HCT116 (cell line): ENCODE results near the gene ZKSCAN7.

Experiments used
- CBX3 ChIP-seq: IDR thresholded peaks from 2 replicates; pipeline ENCODE4 v1.6.1; 2012; ENCODE audit warnings: low read depth
- CEBPB ChIP-seq: IDR thresholded peaks from 2 replicates; pipeline ENCODE4 v1.6.1; 2012; ENCODE audit warnings: low read depth
- EZH2 ChIP-seq: fragments of 200-600 bp; sonication (generic); IDR thresholded peaks from 2 replicates; pipeline ENCODE4 v1.6.1; 2017; ENCODE audit warnings: antibody characterized with exemption, mixed run types
- EZH2phosphoT487 ChIP-seq: fragments of 200-600 bp; IDR thresholded peaks from 2 replicates; pipeline ENCODE4 v1.6.1; 2018; ENCODE audit warnings: antibody characterized with exemption, borderline replicate concordance
- FOSL1 ChIP-seq: IDR thresholded peaks from 2 replicates; pipeline ENCODE4 v1.6.1; 2012; ENCODE audit warnings: low read depth
- POLR2A ChIP-seq: IDR thresholded peaks from 2 replicates; pipeline ENCODE4 v1.7.0; 2011; ENCODE audit warnings: borderline replicate concordance; ENCODE audit not compliant: insufficient read depth, insufficient read length; ENCODE audit errors: extremely low read depth
- POLR2AphosphoS5 ChIP-seq: IDR thresholded peaks from 2 replicates; pipeline ENCODE4 v1.6.1; 2011; ENCODE audit warnings: mild to moderate bottlenecking, low read depth, low read length, moderate library complexity
- ZNF274 ChIP-seq: fragments of 200-500 bp; sonication (Bioruptor generic); IDR thresholded peaks from 2 replicates; pipeline ENCODE4 v1.6.1; 2014; ENCODE audit warnings: mild to moderate bottlenecking, low read depth, low read length, inconsistent platforms
- TF ChIP-seq, protein P1 (sequence below): IDR thresholded peaks from 2 replicates; pipeline ENCODE4 v1.6.1; 2012
- TF ChIP-seq, protein P2 (sequence below), 3 experiments: fragments of 200-600 bp in 1 of 3; sonication (generic) in 1 of 3; IDR thresholded peaks in 2 of 3; conservative IDR thresholded peaks in 1 of 3; 2 replicates each; pipeline ENCODE4 v1.5.1; 2012 to 2017; ENCODE audit warnings: low read depth in 2 of 3, low read length in 2 of 3, antibody characterized with exemption in 1 of 3, borderline replicate concordance in 1 of 3, control low read depth in 1 of 3, mild to moderate bottlenecking in 1 of 3, mixed read lengths in 1 of 3, mixed run types in 1 of 3, moderate library complexity in 1 of 3; ENCODE audit not compliant: insufficient read depth in 1 of 3
- TF ChIP-seq, protein P3 (sequence below): IDR thresholded peaks from 2 replicates; pipeline ENCODE4 v1.6.1; 2012; ENCODE audit warnings: low read depth

DNA sequence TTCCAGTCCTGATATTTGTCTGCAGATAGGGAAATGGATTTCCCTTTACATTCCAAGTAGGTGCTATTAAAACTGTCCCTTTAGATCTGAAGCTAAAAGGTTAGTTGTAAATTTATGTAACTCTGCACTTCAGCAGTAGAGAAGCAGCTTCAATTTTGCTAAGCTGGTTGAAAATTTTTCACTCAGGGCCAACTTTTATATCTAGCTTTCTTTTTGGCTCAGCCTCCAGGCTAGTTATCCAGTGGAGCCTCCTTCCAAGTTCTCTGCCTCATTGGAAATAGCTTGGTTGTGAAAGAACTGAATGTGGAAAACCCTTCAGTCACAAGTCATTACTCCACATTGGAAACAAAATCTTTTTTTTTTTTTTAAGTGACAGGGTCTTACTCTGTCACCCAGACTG, 21.6 kb downstream of the ZKSCAN7 start:
- TF ChIP-seq EZH2 (no peak), POLR2AphosphoS5 (no peak), POLR2A (no peak), CEBPB (no peak), FOSL1 (no peak), EZH2phosphoT487 (no peak), ZNF274 (no peak), CBX3 (no peak)
- TF ChIP-seq, protein P1, sequence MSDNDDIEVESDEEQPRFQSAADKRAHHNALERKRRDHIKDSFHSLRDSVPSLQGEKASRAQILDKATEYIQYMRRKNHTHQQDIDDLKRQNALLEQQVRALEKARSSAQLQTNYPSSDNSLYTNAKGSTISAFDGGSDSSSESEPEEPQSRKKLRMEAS: no peak
- TF ChIP-seq, protein P2, sequence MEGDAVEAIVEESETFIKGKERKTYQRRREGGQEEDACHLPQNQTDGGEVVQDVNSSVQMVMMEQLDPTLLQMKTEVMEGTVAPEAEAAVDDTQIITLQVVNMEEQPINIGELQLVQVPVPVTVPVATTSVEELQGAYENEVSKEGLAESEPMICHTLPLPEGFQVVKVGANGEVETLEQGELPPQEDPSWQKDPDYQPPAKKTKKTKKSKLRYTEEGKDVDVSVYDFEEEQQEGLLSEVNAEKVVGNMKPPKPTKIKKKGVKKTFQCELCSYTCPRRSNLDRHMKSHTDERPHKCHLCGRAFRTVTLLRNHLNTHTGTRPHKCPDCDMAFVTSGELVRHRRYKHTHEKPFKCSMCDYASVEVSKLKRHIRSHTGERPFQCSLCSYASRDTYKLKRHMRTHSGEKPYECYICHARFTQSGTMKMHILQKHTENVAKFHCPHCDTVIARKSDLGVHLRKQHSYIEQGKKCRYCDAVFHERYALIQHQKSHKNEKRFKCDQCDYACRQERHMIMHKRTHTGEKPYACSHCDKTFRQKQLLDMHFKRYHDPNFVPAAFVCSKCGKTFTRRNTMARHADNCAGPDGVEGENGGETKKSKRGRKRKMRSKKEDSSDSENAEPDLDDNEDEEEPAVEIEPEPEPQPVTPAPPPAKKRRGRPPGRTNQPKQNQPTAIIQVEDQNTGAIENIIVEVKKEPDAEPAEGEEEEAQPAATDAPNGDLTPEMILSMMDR (IDR thresholded peaks at IDR 0.05 in 2 of 3, conservative IDR thresholded peaks at IDR 0.05 in 1 of 3; ENCODE audit: borderline replicate concordance in 1 of 3, insufficient read depth in 1 of 3, low read depth in 2 of 3, low read length in 2 of 3): no peak
- TF ChIP-seq, protein P3, sequence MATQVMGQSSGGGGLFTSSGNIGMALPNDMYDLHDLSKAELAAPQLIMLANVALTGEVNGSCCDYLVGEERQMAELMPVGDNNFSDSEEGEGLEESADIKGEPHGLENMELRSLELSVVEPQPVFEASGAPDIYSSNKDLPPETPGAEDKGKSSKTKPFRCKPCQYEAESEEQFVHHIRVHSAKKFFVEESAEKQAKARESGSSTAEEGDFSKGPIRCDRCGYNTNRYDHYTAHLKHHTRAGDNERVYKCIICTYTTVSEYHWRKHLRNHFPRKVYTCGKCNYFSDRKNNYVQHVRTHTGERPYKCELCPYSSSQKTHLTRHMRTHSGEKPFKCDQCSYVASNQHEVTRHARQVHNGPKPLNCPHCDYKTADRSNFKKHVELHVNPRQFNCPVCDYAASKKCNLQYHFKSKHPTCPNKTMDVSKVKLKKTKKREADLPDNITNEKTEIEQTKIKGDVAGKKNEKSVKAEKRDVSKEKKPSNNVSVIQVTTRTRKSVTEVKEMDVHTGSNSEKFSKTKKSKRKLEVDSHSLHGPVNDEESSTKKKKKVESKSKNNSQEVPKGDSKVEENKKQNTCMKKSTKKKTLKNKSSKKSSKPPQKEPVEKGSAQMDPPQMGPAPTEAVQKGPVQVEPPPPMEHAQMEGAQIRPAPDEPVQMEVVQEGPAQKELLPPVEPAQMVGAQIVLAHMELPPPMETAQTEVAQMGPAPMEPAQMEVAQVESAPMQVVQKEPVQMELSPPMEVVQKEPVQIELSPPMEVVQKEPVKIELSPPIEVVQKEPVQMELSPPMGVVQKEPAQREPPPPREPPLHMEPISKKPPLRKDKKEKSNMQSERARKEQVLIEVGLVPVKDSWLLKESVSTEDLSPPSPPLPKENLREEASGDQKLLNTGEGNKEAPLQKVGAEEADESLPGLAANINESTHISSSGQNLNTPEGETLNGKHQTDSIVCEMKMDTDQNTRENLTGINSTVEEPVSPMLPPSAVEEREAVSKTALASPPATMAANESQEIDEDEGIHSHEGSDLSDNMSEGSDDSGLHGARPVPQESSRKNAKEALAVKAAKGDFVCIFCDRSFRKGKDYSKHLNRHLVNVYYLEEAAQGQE: no peak
